Stimulated activated effector memory CD8-positive, alpha-beta T cell treated with anti-CD3 and anti-CD28 coated beads, Interleukin-12 subunit alpha, Interleukin-12 subunit beta, amount 100 ng/mL, for 72 hours (primary cell): ENCODE measurements around the gene RPS5.
"Not testable (repeated sequence)": the region's sequence is repeated elsewhere in the genome, so short reads cannot be mapped to it uniquely, and the experiment has no call there.

Experiments
- ATAC-seq: fragments of 150-1000 bp; cut with Tn5 transposase; 2 replicates; pipeline ENCODE4 v1.10.0; 2021
- DNase-seq, 2 donors: peaks; one replicate each; pipeline ENCODE4 v3.0.0; 2021 to 2022; ENCODE audit warnings: low spot score in 2 of 2
- H3K27ac Mint-ChIP-seq: one replicate; pipeline ENCODE4 v1.8.0; 2022; ENCODE audit warnings: mild to moderate bottlenecking, mixed read lengths
- H3K36me3 Mint-ChIP-seq: one replicate; pipeline ENCODE4 v1.8.0; 2022; ENCODE audit warnings: mild to moderate bottlenecking, mixed read lengths
- H3K4me1 Mint-ChIP-seq: one replicate; pipeline ENCODE4 v1.8.0; 2022; ENCODE audit warnings: mixed read lengths
- H3K4me3 Mint-ChIP-seq: one replicate; pipeline ENCODE4 v1.8.0; 2022; ENCODE audit warnings: mild to moderate bottlenecking, mixed read lengths
- H3K9me3 Mint-ChIP-seq: one replicate; pipeline ENCODE4 v1.8.0; 2022; ENCODE audit warnings: mixed read lengths

The RPS5 gene

DNA sequence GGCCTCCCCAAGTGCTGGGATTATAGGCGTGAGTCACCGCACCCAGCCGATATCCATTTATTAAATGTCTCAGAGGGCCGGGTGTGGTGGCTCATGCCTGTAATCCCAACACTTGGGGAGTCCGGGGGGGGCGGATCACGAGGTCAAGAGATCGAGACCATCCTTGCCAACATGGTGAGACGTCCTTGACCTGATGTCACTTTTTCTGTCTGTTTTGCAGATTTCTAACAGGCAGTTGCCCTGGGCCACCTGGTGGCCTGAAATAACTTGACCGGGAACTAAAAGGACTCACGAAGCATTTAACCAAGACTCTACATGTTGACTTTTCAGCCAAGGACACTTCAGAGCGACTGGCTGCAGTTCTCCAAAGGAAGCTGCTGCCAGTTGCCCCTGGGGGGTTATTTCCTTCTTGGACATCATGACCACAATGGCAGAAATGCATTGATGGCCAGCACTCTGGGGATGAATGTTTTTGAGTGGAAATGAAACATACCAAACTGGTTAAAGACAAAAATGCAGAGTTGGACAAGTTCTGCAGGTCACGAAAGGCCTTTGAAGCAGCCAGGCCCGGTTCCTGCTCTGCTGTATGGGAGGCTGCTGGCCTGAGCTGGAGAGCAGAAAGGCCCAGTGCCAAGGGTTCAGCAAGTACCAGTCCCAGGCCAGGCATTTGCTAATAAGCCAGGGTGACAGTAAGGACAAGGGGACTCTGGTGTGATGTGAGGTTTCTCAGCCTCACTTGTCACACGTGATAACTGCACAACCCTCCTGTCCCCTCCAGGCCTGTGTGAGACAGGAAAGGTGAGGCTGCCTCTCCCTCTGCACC, 14.5 kb upstream of the RPS5 start:
- no peak for ATAC-seq
- H3K9me3 Mint-ChIP-seq, result no peaks in the 10 kb centered on the region
- no peak overlapping the region for H3K27ac Mint-ChIP-seq
- H3K36me3 Mint-ChIP-seq, result no peaks in the 10 kb centered on the region
- H3K4me1 Mint-ChIP-seq, result no peaks in the 10 kb centered on the region
- H3K4me3 Mint-ChIP-seq, result no peak overlapping the region
- DNase-seq, result no peak

DNA sequence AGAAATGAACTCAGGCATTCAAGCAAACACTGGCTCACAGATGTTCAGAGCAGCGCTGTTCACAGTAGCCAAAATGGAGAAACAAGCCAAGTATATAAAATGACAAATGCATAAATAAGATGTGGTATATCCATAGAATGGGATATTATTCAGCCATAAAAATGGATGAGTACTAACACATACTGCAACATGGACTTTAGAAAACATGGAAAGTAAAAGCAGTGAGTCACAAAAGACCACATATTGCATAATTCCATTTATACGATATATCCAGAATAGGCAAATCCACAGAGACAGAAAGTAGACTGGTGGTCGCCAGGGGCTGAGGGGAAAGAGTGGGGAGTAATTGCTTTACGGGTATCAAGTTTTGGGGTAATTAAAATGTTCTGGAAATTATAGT, 12.9 kb upstream of the RPS5 start:
- no peaks in the 10 kb centered on the region for H3K4me1 Mint-ChIP-seq
- no peak for DNase-seq

DNA sequence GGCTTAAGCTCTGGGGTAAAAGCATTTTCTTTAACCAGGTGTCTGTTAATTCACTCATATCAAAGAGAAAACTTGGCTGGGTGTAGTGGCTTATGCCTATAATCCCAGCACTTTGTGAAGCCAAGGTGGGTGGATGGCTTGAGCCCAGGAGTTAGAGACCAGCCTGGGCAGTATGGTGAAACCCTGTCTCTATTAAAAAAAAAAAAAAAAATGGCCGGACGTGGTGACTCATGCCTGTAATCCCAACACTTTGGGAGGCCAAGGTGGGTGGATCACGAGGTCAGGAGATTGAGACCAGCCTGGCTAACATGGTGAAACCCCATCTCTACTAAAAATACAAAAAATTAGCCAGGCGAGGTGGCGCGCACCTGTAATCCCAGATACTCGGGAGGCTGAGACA, 10.3 kb upstream of the RPS5 start:
- H3K36me3 Mint-ChIP-seq, result peaks cover 18% of the 10 kb centered on the region
- not testable (repeated sequence) for H3K4me3 Mint-ChIP-seq, H3K9me3 Mint-ChIP-seq, ATAC-seq, DNase-seq, H3K27ac Mint-ChIP-seq
- H3K4me1 Mint-ChIP-seq, result peaks cover 19% of the 10 kb centered on the region

More for the DNA sequence above, 12.9 kb upstream of the RPS5 start:
- H3K9me3 Mint-ChIP-seq, result no peaks in the 10 kb centered on the region
- ATAC-seq, result no peak
- H3K27ac Mint-ChIP-seq, result no peak overlapping the region
- H3K36me3 Mint-ChIP-seq, result no peaks in the 10 kb centered on the region
- H3K4me3 Mint-ChIP-seq, result no peak overlapping the region

DNA sequence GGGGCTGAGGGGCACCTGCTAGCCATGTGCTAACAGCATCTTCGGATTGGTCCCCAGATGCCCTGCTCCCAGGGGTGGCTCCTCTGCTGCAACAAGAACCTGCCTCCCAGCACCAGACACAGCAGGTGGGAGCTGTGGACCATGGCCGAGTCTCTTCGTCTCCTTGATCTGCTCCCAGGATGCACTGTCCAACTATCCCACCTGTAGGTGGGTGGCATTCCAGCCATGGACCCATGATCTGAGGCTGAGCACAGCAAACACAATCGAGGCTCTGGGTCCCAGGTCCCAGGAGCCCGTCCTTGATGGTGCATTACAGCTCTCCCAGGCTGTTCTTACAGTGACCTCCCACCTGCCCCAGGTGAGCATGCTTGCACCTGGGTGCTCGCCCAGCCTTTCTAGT, 7.8 kb upstream of the RPS5 start:
- ATAC-seq (no peak), DNase-seq (no peak)
- Mint-ChIP-seq H3K27ac (peak overlapping the region; percentile 93), H3K36me3 (peaks cover 18% of the 10 kb centered on the region), H3K9me3 (no peaks in the 10 kb centered on the region), H3K4me3 (peak overlapping the region; percentile 85), H3K4me1 (peaks cover 25% of the 10 kb centered on the region)

DNA sequence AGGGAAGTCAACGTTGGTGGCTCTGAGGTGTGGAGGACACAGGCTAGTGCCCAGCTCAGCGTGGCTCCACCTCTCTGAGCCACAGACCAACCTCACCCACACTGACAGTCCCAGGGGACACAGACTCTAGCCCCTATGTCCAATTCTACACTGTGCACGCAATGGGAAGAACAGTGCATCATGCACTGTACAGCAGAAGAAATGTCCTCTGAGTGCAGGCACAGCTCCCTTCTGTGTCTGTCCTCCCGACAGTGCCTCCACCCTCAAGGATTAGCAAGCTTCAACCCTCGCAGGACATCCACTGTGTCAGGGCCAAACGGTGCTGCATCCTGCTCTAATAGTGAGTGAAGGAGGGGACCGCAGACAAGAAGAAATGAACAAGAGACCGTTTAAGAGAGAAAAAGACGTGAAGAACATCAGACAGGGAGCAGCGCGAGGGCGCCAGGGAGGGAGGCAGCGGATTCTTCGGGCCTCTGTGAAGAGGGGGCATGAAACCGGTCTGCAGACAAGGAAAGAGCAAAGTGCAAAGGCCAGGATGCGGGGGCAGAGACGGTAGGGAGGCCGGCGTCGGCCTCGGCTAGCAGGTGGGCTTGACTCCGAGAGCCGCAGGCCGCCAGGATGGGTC, 6.9 kb upstream of the RPS5 start:
- peak overlapping the region; percentile 85 for H3K4me3 Mint-ChIP-seq
- no peak for ATAC-seq
- DNase-seq, result no peak
- H3K9me3 Mint-ChIP-seq, result no peaks in the 10 kb centered on the region
- peaks cover 18% of the 10 kb centered on the region for H3K36me3 Mint-ChIP-seq
- peak overlapping the region; percentile 93 for H3K27ac Mint-ChIP-seq
- peaks cover 25% of the 10 kb centered on the region for H3K4me1 Mint-ChIP-seq

DNA sequence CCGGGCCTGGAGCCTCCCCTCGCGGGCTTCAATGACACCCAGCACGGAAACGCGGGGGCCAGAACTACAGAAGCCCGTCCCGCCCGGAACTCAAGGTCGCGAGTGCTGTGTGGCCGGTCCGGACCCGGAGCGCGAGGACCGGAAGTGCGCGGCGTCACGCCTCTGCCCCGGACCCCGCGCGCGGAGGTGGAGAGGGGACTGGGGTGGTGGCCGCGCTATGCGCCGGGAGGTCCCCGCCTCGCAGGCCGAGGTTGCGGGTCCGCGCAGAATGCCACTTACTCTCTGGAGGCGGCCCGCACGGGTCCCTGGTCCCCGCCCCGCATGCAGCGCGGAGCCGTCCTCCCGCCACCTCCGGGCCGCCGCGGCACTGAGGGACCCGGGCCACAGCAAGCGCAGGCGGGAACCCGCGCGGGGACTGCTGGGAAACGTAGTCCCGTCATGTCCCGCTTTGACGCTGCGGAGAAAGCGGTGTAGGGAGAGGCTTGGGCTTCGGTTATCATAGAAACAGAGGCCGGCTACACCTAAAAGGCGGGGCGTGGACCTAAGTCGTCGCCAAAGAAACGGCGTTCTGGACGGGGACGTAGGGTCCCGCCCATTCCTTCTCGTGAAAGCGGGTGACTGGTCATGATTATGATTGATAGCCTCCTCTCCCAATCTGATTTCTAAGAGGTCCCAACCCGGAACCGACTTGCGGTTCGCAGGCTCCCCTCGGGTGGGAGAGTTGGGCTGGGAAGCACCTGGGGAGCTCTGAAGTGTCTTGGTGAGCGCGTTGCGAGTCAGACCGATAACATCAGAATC, 6.2 kb upstream of the RPS5 start, which contains the start of gene ZNF837:
Gene ZNF837, minus strand, starts transcription at position 369 of the 798 bp plus-strand sequence. CDS start 11,698 bp downstream, outside the sequence.
- peak within 1 kb of the TSS; percentile 93 for H3K27ac Mint-ChIP-seq
- peak within 1 kb of the TSS; percentile 85 for H3K4me3 Mint-ChIP-seq
- DNase-seq, result peak; percentile 93 to 98
- H3K9me3 Mint-ChIP-seq, result no peaks in the 10 kb centered on the region
- peaks cover 22% of the 10 kb centered on the region for H3K36me3 Mint-ChIP-seq
- H3K4me1 Mint-ChIP-seq, result peaks cover 32% of the 10 kb centered on the region
- peak; percentile 91 for ATAC-seq

DNA sequence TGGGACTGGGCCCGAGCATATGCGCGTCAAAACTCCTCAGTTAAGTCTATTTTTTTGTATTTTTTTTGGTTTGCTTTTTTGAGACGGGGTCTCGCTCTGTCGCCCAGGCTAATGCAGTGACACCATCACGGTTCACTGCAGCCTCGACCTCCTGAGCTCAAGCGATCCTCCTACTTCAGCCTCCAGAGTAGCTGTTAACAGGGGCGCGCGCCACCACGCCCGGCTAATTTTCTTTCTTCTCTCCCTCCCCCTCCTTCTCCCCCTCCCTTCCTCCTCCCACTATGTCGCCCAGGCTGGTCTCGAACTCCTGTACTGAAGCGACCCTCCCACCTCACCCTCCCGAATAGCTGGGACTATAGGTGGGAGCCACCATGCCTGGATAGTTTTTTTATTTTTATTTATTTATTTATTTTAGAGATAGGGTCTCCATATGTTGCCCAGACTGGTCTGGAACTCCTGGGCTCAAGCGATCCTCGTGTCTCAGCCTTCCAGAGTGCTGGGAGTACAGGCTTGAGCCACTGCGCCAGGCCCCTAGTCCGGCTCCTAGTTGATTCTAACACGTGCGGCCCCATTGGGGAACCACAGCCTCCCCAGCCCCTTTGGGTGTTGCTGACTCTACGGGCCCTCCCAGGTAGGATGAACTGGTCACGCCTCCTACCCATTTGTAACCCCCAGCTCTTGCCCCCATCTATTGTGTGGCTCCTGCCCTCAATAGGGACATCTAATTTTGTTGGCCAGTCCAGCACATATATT, 5.4 kb upstream of the RPS5 start:
- Mint-ChIP-seq H3K4me1 (peaks cover 36% of the 10 kb centered on the region), H3K4me3 (peak overlapping the region; percentile 85), H3K9me3 (no peaks in the 10 kb centered on the region), H3K36me3 (peaks cover 30% of the 10 kb centered on the region), H3K27ac (peak overlapping the region; percentile 93)
- DNase-seq, result no peak
- no peak for ATAC-seq

DNA sequence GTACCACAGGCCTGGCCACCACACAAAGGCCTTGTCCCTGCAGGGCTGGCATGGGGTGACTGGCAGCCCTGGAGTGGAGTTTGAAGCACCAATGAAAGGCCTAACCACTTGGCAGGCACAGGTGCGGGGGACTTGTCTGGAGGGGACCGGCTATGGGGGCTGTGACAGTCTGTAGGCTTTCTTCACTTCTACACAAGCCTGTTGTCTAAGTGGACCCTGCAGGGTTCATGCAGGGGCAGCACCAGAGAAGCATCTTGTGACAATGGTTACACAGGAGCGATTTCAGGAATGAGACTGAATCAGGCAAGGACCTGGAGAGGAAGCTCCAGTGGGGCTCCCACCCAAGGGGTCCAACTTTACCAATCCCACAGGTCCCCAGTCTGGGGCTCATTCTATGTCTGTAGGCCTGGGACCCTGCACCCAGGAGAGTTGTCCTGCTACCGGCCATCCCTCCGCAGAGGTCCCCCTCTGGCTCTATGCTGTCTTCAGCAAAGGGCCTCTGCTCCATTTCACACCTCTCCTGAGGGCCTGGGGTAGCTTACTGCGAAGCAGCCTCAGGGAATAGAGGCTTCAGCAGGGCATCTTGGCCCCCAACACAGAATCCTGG, 4.0 kb upstream of the RPS5 start:
- Mint-ChIP-seq H3K4me3 (peak overlapping the region; percentile 85), H3K36me3 (peaks cover 44% of the 10 kb centered on the region), H3K9me3 (no peaks in the 10 kb centered on the region)

DNA sequence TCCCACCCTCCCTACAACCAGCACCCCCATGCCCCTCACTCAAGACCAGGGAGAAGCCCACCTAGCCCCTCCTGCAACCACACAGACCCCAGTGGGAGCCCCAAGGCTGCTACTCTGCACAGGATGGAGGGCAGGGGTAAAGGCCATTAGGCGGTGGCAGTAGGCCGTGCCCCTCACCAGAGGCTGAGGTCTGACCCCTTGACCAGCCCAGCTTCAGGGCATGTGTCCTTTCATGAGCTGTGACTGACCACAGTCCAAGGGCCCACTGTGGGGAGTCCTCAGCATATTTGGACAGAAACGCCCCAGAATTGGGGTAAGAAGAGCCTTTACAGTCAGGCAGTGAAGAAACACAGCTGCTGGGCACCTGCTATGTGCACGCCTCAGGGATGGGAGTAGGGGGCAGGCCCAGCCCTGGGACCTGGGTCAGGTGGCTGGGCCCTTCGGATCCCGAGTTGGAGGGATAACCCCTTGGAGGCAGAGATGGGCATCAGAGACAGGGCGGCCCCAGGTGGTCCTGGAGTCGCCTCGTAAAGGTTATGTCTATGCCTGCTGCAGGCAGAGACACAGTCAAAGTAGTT, 1.7 kb upstream of the RPS5 start:
- Mint-ChIP-seq H3K4me1 (peaks cover 47% of the 10 kb centered on the region), H3K36me3 (peaks cover 60% of the 10 kb centered on the region), H3K4me3 (peak overlapping the region; percentile 92), H3K27ac (peak overlapping the region; percentile 96), H3K9me3 (no peaks in the 10 kb centered on the region)
- DNase-seq (peak in 1 of 2 donors; percentile 62), ATAC-seq (no peak)

More for the DNA sequence above, 4.0 kb upstream of the RPS5 start:
- no peak for ATAC-seq
- Mint-ChIP-seq H3K27ac (no peak overlapping the region), H3K4me1 (peaks cover 45% of the 10 kb centered on the region)
- no peak for DNase-seq

DNA sequence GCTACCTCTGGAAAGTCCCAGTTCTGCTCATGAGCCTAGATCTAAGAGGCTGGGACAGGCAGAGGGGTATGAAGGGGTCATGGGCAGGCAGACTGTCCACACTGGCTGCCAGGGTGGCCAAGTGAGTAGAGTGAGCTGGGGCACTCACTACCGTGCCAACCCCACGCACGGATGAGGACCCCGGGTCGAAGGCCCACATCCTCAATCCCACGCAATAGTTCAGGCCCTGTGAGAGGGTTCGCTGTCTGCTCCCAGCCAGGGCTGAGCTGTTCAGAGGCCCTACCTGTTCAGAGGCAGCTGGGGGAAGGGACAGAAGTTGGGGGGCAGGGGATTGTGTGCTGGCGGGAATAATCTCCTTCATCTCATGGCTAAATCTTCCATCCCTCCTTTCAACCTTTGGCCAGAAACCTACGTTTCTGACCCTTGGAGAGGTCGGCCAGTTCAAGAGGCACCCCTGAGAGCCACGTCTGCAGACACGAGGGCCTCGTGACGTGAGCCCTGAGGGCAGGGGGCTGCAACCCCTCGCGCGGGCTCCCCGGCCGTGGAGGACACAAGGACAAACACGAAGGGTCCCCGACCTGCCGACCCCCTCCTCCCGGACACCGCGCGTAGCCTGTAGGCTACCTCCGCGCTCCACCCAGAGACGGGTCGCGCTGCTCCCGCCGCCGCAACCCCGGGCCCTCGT, 1.0 kb upstream of the RPS5 start:
- Mint-ChIP-seq H3K4me1 (peaks cover 44% of the 10 kb centered on the region), H3K4me3 (peak overlapping the region; percentile 92), H3K36me3 (peaks cover 60% of the 10 kb centered on the region), H3K27ac (peak overlapping the region; percentile 96), H3K9me3 (no peaks in the 10 kb centered on the region)
- ATAC-seq (no peak), DNase-seq (no peak)

DNA sequence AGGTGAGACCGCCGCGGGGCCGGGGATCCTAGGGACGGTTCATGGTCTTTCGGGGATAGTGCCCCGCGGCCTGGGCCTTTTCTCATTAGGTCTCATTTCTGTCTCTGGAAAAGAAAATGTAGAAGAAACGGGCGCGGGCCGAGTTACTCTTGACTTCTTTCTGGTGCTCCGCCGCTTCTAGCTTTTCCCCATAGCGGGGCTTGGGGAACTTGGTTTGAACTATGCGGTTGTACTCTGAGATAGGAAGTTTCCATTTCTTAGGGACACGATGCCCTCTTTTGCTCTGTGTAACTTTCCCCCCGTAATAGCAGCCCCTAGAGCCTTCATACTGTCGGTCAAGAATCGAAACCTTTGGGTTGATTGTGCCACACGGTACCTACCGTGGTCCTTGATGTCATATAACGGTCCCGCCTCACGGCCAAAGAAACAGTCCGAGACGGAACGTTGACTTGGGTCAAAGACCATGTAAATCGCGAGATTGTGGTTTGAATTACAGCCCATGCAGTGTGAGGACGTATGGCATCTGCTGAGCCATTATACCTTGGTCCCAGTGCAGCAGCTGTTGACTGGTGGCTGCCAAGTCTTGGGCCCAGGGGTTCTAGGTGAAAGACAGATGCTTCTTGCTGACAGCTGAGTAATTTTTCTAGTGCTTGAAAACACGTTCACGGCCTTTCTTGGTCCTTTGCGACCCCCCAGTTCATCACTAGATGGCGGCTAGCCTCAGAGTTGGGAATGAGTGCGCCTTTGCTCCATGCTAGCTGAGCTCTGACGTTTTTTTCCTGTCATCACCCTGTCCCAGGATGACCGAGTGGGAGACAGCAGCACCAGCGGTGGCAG, 487 bp downstream of the RPS5 start:
- no peaks in the 10 kb centered on the region for H3K9me3 Mint-ChIP-seq
- H3K4me1 Mint-ChIP-seq, result peaks cover 33% of the 10 kb centered on the region
- no peak for ATAC-seq
- H3K4me3 Mint-ChIP-seq, result peak overlapping the region; percentile 92
- H3K36me3 Mint-ChIP-seq, result peaks cover 71% of the 10 kb centered on the region
- peak overlapping the region; percentile 96 for H3K27ac Mint-ChIP-seq
- DNase-seq, result no peak

DNA sequence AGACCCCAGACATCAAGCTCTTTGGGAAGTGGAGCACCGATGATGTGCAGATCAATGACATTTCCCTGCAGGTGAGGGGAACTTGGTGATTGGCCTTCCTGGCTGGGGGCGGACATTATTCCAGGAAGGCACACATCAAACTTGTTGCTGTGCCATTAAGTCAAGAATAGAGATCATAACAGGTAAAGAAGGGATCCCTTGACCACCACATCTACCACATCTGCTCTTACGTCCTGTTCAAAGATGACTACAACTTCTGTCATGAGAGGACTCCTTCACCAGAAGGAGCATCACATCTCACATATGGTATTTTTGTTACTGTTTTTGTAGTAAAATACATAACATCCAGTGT, 1.1 kb downstream of the RPS5 start:
- peaks cover 38% of the 10 kb centered on the region for H3K4me1 Mint-ChIP-seq
- ATAC-seq (no peak), DNase-seq (no peak)
- H3K27ac Mint-ChIP-seq, result peak overlapping the region; percentile 96
- H3K4me3 Mint-ChIP-seq, result peak overlapping the region; percentile 92
- H3K36me3 Mint-ChIP-seq, result peaks cover 77% of the 10 kb centered on the region
- H3K9me3 Mint-ChIP-seq, result no peaks in the 10 kb centered on the region
